Ureter (tissue), 1 donor: Measurements from ENCODE around the gene BBOF1. TPM values are rescaled to one million over a fixed set of nuclear protein-coding genes. Genes with fewer than 3 reads are reported as not detected.

Experiments used
- DNase-seq: peaks from one replicate; pipeline ENCODE4 v3.0.0-alpha.2; 2020; ENCODE audit warnings: low spot score
- total RNA-seq: library from RNA; stranded (reverse); gene quantifications from one replicate; pipeline ENCODE4 v1.2.4, GENCODE V29; 2023
- donor health status: DM: yes; HTN: yes; CAD: no.

The BBOF1 gene
- total RNA-seq, 1 donor from 2014 or later = 7.5 TPM

- DNase-seq = no peak
These were observed 3.2 kb downstream of the BBOF1 start for GRCh38 chr14:74022346-74022745.

- DNase-seq = no peak
These were observed 10.0 kb downstream of the BBOF1 start for GRCh38 chr14:74029136-74029535.

GRCh38 chr14:74034572-74034971, 15.4 kb downstream of the BBOF1 start:
- no peak for DNase-seq

- no peak for DNase-seq
These were observed 16.4 kb downstream of the BBOF1 start for GRCh38 chr14:74035556-74035955.

- no peak for DNase-seq
These were observed 19.1 kb downstream of the BBOF1 start for GRCh38 chr14:74038020-74038859.

- no peak for DNase-seq
These were observed 23.1 kb downstream of the BBOF1 start for GRCh38 chr14:74042296-74042695.

GRCh38 chr14:74045522-74045921, 26.4 kb downstream of the BBOF1 start:
- DNase-seq = no peak

- no peak for DNase-seq
These were observed 29.1 kb downstream of the BBOF1 start for GRCh38 chr14:74048281-74048680.

- no peak for DNase-seq
These were observed 30.8 kb downstream of the BBOF1 start for GRCh38 chr14:74049876-74050495.

- DNase-seq = no peak
These were observed 43.6 kb downstream of the BBOF1 start for GRCh38 chr14:74062809-74063150.

GRCh38 chr14:74064426-74064825, 45.3 kb downstream of the BBOF1 start:
- no peak for DNase-seq

- no peak for DNase-seq
These were observed 45.7 kb downstream of the BBOF1 start for GRCh38 chr14:74064883-74065282.

GRCh38 chr14:74065746-74066575, 46.8 kb downstream of the BBOF1 start:
- no peak for DNase-seq

- DNase-seq = no peak
These were observed 58.3 kb downstream of the BBOF1 start for GRCh38 chr14:74077401-74077800.

GRCh38 chr14:74080820-74081460, 61.8 kb downstream of the BBOF1 start:
- DNase-seq = no peak

- DNase-seq = no peak
These were observed 62.3 kb downstream of the BBOF1 start for GRCh38 chr14:74081491-74081890.

GRCh38 chr14:74083161-74083560, 64.0 kb downstream of the BBOF1 start:
- no peak for DNase-seq

- DNase-seq = no peak
These were observed 64.7 kb downstream of the BBOF1 start for GRCh38 chr14:74083784-74084276.

GRCh38 chr14:74084277-74085046, 65.3 kb downstream of the BBOF1 start, which contains the start of the genes ALDH6A1 and LIN52:
Gene ALDH6A1, minus strand, starts transcription at chr14:74084453. Its CDS starts 59 bp downstream, at chr14:74084394.
Gene LIN52, plus strand, starts transcription at chr14:74084956. Its CDS starts 19 bp downstream, at chr14:74084975.
- DNase-seq = peak; percentile 100

GRCh38 chr14:74085047-74085637, 66.0 kb downstream of the BBOF1 start:
- DNase-seq = peak; percentile 48
